H9 (cell line): ENCODE data around the gene PPM1H. TPM values are rescaled to one million over a fixed set of nuclear protein-coding genes. Genes with fewer than 3 reads are reported as not detected.

Source experiments
- DNase-seq: peaks from one replicate; pipeline ENCODE4 v3.0.0-alpha.2; 2017
- H2AFZ ChIP-seq: one replicate; pipeline ENCODE4 v1.6.1; 2013; ENCODE audit warnings: mild to moderate bottlenecking, low read length, control low read depth, moderate library complexity
- H2AK5ac ChIP-seq: 2 replicates; pipeline ENCODE4 v1.6.1; 2013; ENCODE audit warnings: low read length, control low read depth, mixed read lengths; ENCODE audit not compliant: insufficient read length
- H2BK120ac ChIP-seq: one replicate; pipeline ENCODE4 v1.6.1; 2013; ENCODE audit warnings: low read depth, mild to moderate bottlenecking, low read length, control low read depth, inconsistent platforms; ENCODE audit not compliant: poor library complexity, severe bottlenecking
- H2BK12ac ChIP-seq: 2 replicates; pipeline ENCODE4 v1.6.1; 2013; ENCODE audit warnings: low read length, control low read depth, mixed read lengths, low read depth; ENCODE audit not compliant: insufficient read length
- H2BK15ac ChIP-seq: 2 replicates; pipeline ENCODE4 v1.6.1; 2013; ENCODE audit warnings: low read depth, low read length, control low read depth
- H2BK20ac ChIP-seq: one replicate; pipeline ENCODE4 v1.6.1; 2013; ENCODE audit warnings: low read depth, mild to moderate bottlenecking, low read length, control low read depth, inconsistent platforms; ENCODE audit not compliant: poor library complexity, severe bottlenecking
- H2BK5ac ChIP-seq: 2 replicates; pipeline ENCODE4 v1.6.1; 2013; ENCODE audit warnings: low read length, control low read depth, mixed read lengths; ENCODE audit not compliant: insufficient read length
- H3K14ac ChIP-seq: 2 replicates; pipeline ENCODE4 v1.6.1; 2013; ENCODE audit warnings: low read length, control low read depth; ENCODE audit not compliant: insufficient read depth
- H3K18ac ChIP-seq: 2 replicates; pipeline ENCODE4 v1.6.1; 2013; ENCODE audit warnings: low read depth, mild to moderate bottlenecking, mixed read lengths, low read length, control low read depth; ENCODE audit not compliant: insufficient read length
- H3K23ac ChIP-seq: 2 replicates; pipeline ENCODE4 v1.6.1; 2013; ENCODE audit warnings: low read length, control low read depth, mixed read lengths, low read depth; ENCODE audit not compliant: insufficient read length
- H3K23me2 ChIP-seq: 2 replicates; pipeline ENCODE4 v1.6.1; 2013; ENCODE audit warnings: low read depth, mild to moderate bottlenecking, mixed read lengths, low read length, control low read depth; ENCODE audit not compliant: insufficient read length, poor library complexity, severe bottlenecking
- H3K27ac ChIP-seq: 2 replicates; pipeline ENCODE4 v1.5.1; 2013; ENCODE audit warnings: low read length, control low read depth, mixed read lengths, low read depth; ENCODE audit not compliant: insufficient read length
- H3K27me3 ChIP-seq: 2 replicates; pipeline ENCODE4 v1.6.1; 2013; ENCODE audit warnings: low read length, control low read depth, inconsistent platforms; ENCODE audit not compliant: insufficient read depth
- H3K4ac ChIP-seq: 2 replicates; pipeline ENCODE4 v1.6.1; 2013; ENCODE audit warnings: low read depth, mild to moderate bottlenecking, control low read depth, inconsistent platforms, low read length, moderate library complexity
- H3K4me1 ChIP-seq: 2 replicates; pipeline ENCODE4 v1.6.1; 2013; ENCODE audit warnings: low read length, control low read depth, inconsistent platforms; ENCODE audit not compliant: insufficient read depth
- H3K4me2 ChIP-seq: 2 replicates; pipeline ENCODE4 v1.6.1; 2013; ENCODE audit warnings: low read length, control low read depth, mixed read lengths; ENCODE audit not compliant: insufficient read length, insufficient read depth
- H3K56ac ChIP-seq: 2 replicates; pipeline ENCODE4 v1.6.1; 2013; ENCODE audit warnings: low read depth, mild to moderate bottlenecking, mixed read lengths, low read length, control low read depth; ENCODE audit not compliant: insufficient read length
- H3K79me1 ChIP-seq: 2 replicates; pipeline ENCODE4 v1.6.1; 2013; ENCODE audit warnings: low read depth, mild to moderate bottlenecking, moderate library complexity, low read length, control low read depth, inconsistent platforms; ENCODE audit not compliant: insufficient read depth, poor library complexity, severe bottlenecking
- H3K79me2 ChIP-seq: 2 replicates; pipeline ENCODE4 v1.6.1; 2013; ENCODE audit warnings: low read length, control low read depth, inconsistent platforms; ENCODE audit not compliant: insufficient read depth
- H3K9ac ChIP-seq: 2 replicates; pipeline ENCODE4 v1.6.1; 2013; ENCODE audit warnings: low read length, control low read depth, mixed read lengths; ENCODE audit not compliant: insufficient read length; ENCODE audit errors: extremely low read depth
- H3K9me3 ChIP-seq: one replicate; pipeline ENCODE4 v1.6.1; 2013; ENCODE audit warnings: low read depth, low read length, inconsistent platforms; ENCODE audit not compliant: control insufficient read depth
- H3T11ph ChIP-seq: one replicate; pipeline ENCODE4 v1.6.1; 2013; ENCODE audit warnings: mild to moderate bottlenecking, low read length, control low read depth, inconsistent platforms
- H4K20me1 ChIP-seq: one replicate; pipeline ENCODE4 v1.6.1; 2013; ENCODE audit not compliant: control insufficient read depth, insufficient read length, insufficient read depth
- H4K5ac ChIP-seq: 2 replicates; pipeline ENCODE4 v1.6.1; 2013; ENCODE audit warnings: low read depth, mild to moderate bottlenecking, mixed read lengths, low read length, control low read depth; ENCODE audit not compliant: insufficient read length
- H4K8ac ChIP-seq: replicated peaks from 2 replicates; pipeline ENCODE4 v1.6.1; 2013; ENCODE audit warnings: low read length, control low read depth, mixed read lengths, low read depth; ENCODE audit not compliant: insufficient read length
- H4K91ac ChIP-seq: 2 replicates; pipeline ENCODE4 v1.6.1; 2013; ENCODE audit warnings: low read depth, mild to moderate bottlenecking, moderate library complexity, mixed read lengths, low read length, control low read depth; ENCODE audit not compliant: insufficient read length
- H3K27ac Mint-ChIP-seq, 3 experiments: 2 replicates in 2 of 3; 3 replicates in 1 of 3; pipeline ENCODE4 v1.8.0; 2020 to 2021; ENCODE audit warnings: mixed read lengths in 3 of 3, mild to moderate bottlenecking in 1 of 3, moderate library complexity in 1 of 3
- H3K27me3 Mint-ChIP-seq: 2 replicates; pipeline ENCODE4 v1.8.0; 2021; ENCODE audit warnings: low read depth, mild to moderate bottlenecking, moderate library complexity, mixed read lengths
- H3K36me3 Mint-ChIP-seq, 3 experiments: 2 replicates in 2 of 3; 3 replicates in 1 of 3; pipeline ENCODE4 v1.8.0; 2020 to 2021; ENCODE audit warnings: low read depth in 3 of 3, mixed read lengths in 3 of 3; ENCODE audit not compliant: insufficient read depth in 1 of 3
- H3K4me1 Mint-ChIP-seq, 2 experiments: 2 replicates each; pipeline ENCODE4 v1.8.0; 2020; ENCODE audit warnings: mixed read lengths in 2 of 2
- H3K4me3 Mint-ChIP-seq, 2 experiments: 2 replicates in 1 of 2; 3 replicates in 1 of 2; pipeline ENCODE4 v1.8.0; 2020 to 2021; ENCODE audit warnings: mild to moderate bottlenecking in 2 of 2, mixed read lengths in 2 of 2, moderate library complexity in 1 of 2
- H3K9me3 Mint-ChIP-seq, 2 experiments: 2 replicates in 1 of 2; 3 replicates in 1 of 2; pipeline ENCODE4 v1.8.0; 2020; ENCODE audit warnings: mild to moderate bottlenecking in 2 of 2, mixed read lengths in 2 of 2, moderate library complexity in 1 of 2
- CTCF ChIP-seq: fragments of 200-600 bp; sonication (generic); conservative IDR thresholded peaks from 3 replicates; pipeline ENCODE4 v1.8.0; 2021; ENCODE audit warnings: antibody characterized with exemption, mild to moderate bottlenecking
- WGBS: extraction: QIAGEN DNeasy Blood & Tissue Kit; methylation state at CpG from one replicate; pipeline ENCODE4 v1.1.7; 2013; ENCODE audit warnings: missing lambda C conversion rate, low lambda C conversion rate, mixed read lengths; ENCODE audit not compliant: insufficient read length; ENCODE audit errors: extremely low coverage; 5-methylcytosine and 5-hydroxymethylcytosine counted together
- total RNA-seq: library from RNA; stranded (reverse); gene quantifications from 2 replicates; pipeline ENCODE4 v1.2.1, GENCODE V29; 2021

Gene PPM1H
- total RNA-seq, 1 experiment from 2014 or later = 22.1 TPM

DNA sequence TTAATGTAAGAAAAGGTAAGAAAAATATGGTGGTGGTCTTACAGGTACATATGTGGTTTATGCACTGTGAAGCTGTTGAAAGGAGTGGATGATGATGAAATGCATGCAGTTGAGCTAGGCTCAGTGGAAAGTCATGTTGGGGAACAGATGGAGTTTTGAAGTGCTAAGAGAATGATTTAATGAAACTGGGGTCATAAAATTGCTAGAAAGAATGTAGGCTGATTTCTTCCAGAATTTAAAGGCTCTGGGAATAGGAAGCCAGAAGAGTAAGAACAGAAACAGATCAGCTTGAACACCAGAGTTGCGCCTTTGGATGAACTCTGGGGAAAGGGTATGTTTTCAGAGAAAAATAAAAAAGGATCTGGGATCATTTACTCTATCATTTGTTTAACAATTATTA lies 321.9 kb downstream of the PPM1H start:
- no peaks in the 10 kb centered on the region for H3K27me3 Mint-ChIP-seq
- Histone ChIP-seq H3K27ac (no peak overlapping the region), H3K9me3 (no peaks in the 10 kb centered on the region), H3K23me2 (no peaks in the 10 kb centered on the region), H4K20me1 (no peaks in the 10 kb centered on the region), H2AK5ac (no peak overlapping the region), H3K56ac (no peak overlapping the region), H3K9ac (no peak overlapping the region), H3K27me3 (no peaks in the 10 kb centered on the region), H2BK120ac (no peak overlapping the region), H3K23ac (no peak overlapping the region), H3K14ac (no peak overlapping the region), H2BK5ac (no peak overlapping the region), H3K79me1 (no peaks in the 10 kb centered on the region), H2BK15ac (no peak overlapping the region), H2AFZ (no peak overlapping the region), H3K4ac (no peak overlapping the region), H3K79me2 (no peaks in the 10 kb centered on the region), H4K5ac (no peak overlapping the region), H3T11ph (no peak overlapping the region), H4K8ac (no peak overlapping the region), H2BK12ac (no peak overlapping the region), H4K91ac (no peak overlapping the region), H3K18ac (no peak overlapping the region), H3K4me1 (no peaks in the 10 kb centered on the region), H2BK20ac (no peak overlapping the region), H3K4me2 (no peak overlapping the region)
- peaks cover 7% of the 10 kb centered on the region in 2 experiments for H3K4me1 Mint-ChIP-seq
- no peak for TF ChIP-seq CTCF
- no peak overlapping the region for H3K27ac Mint-ChIP-seq
- H3K4me3 Mint-ChIP-seq = no peak overlapping the region
- no peak for DNase-seq
- no peaks in the 10 kb centered on the region for H3K9me3 Mint-ChIP-seq
- no CpG with 5 or more reads among the region's 1 CpG for WGBS
- no peaks in the 10 kb centered on the region; a peak in 2 of 7 replicates for H3K36me3 Mint-ChIP-seq
